ENCODE measurements around the gene UQCRHL.

DNA sequence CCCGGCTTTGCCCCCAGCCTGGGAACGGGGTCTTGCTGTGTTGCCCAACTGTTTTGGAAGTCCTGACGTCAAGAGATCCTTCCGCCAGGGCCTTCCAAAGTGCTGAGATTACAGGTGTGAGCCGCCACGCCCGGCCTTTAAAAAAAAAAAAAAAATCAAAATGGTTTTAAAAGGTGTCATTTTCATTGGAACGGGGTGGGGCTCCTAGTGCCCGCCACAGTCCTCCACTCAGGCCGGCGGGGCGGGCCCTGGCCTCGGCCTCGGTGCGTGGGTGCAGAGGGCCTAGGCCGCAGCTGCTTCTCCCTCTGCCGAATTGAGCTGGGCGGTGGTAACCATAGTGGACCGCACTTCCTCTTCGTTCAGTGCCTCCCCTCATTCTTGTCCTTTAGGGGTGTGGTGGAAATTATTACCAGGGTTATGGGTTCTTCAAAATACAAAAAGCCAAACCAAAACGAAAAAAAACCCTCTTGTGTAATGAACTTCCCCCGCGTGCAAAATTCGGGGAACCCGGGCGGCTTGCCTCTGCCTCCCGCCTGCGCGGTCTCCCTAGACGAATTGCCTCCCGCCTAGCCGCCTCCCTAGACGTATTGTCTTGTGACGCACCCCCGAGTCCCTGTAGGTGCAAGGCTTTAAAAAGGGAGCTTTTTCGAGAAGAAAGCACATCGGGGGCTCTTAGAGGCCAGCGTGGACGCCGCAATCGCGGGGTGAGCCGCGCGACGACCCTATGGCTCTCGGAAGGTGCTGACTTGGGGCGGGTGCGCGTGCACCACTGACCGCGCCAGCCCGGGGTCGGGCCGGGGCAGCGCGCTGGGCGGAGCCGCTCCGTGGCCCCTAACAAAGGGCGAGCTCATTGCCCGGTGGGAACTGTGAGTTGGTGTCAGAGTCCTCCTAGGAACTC is 29.6 kb upstream of the UQCRHL start:
- TF ChIP-seq, protein P1, sequence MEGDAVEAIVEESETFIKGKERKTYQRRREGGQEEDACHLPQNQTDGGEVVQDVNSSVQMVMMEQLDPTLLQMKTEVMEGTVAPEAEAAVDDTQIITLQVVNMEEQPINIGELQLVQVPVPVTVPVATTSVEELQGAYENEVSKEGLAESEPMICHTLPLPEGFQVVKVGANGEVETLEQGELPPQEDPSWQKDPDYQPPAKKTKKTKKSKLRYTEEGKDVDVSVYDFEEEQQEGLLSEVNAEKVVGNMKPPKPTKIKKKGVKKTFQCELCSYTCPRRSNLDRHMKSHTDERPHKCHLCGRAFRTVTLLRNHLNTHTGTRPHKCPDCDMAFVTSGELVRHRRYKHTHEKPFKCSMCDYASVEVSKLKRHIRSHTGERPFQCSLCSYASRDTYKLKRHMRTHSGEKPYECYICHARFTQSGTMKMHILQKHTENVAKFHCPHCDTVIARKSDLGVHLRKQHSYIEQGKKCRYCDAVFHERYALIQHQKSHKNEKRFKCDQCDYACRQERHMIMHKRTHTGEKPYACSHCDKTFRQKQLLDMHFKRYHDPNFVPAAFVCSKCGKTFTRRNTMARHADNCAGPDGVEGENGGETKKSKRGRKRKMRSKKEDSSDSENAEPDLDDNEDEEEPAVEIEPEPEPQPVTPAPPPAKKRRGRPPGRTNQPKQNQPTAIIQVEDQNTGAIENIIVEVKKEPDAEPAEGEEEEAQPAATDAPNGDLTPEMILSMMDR (IDR thresholded peaks at IDR 0.05): no peak
- TF ChIP-seq TCF7L2 (IDR thresholded peaks at IDR 0.05; ENCODE audit: low read depth, low read length): no peak

All from Panc1 (cell line).